ENCODE data around the gene SIRT3.
"Not testable (repeated sequence)": the region's sequence is repeated elsewhere in the genome, so short reads cannot be mapped to it uniquely, and the experiment has no call there.

SIRT3 gene

DNA sequence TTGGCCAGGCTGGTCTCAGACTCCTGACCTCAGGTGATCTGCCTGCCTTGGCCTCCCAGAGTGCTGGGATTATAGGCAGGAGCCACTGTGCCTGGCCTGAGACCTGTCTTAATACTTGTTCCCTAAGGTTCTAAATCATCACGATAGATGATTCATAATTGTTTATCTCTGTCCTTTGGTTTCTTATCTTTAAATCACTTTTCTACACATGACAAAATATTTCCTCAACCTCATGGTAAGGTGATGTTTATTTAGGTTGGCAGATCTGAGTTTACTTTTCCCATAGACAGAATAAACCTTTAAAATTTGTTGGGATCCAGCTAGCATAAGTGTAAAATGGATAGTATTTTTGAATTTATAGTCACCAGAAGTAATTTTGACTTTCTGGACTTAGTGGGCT is 4.2 kb upstream of the SIRT3 start:
- no peak for DNase-seq (ENCODE audit: low read depth)

DNA sequence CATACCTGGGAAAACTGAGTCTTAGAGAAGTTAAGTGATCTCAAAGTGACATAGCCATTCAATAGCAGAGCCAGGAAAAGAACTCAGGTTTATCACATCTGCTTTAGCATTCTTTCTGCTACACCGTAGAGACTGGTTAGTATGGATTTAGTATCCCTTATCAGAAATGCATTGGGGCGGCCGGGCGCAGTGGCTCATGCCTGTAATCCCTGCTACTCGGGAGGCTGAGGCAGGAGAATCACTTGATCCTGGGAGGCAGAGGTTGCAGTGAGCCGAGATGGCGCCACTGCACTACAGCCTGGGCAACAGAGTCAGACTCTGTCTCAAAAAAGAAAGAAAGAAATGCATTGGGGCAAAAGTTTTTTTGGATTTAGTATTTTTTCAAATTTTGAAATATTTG is 2.2 kb upstream of the SIRT3 start:
- not testable (repeated sequence) for DNase-seq (ENCODE audit: low read depth)

GRCh38 chr11:236774-237767 is 929 bp upstream of the SIRT3 start, which contains the start of gene PSMD13:
TSS of gene PSMD13 (plus strand) at chr11:236976. CDS start at chr11:237050, 74 bp downstream.
- peak; percentile 61 for DNase-seq (ENCODE audit: low read depth)

DNA sequence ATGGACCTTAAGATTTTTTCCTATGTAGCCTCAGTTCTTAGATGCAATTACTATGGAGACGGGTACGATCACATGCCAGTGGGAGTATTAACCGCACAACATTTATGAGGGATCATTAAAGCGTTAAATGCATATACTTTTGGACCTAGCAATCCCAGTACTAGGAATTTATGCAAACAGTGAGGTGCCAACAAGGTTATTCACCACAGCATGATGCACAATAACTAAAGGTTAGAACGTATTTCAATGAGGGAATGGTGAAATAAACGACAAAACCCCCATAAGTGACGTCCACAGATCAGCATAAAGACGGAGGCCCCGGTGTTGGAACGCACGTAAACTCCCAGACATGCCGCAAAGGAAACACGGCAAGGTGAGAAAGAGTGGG is 539 bp downstream of the SIRT3 start:
- DNase-seq (ENCODE audit: low read depth), result no peak

DNA sequence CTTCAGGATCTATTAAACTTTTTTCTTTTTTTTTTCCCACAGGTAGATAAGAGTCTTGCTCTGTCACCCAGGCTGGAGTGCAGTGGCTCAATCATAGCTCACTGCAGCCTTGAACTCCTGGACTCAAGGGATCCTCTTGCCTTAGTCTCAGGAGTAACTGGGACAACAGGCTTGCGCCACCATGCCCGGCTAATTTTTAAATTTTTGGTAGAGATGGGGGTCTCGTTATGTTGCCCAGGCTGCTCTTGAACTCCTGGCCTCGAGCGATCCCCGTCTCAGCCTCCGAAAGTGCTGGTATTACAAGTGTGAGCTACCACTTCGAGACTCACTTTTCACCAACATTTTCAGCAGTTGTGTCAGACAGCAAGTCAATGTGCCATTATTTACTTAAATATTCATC is 962 bp downstream of the SIRT3 start:
- DNase-seq (ENCODE audit: low read depth), result no peak

- DNase-seq (ENCODE audit: low read depth), result no peak
These were observed 3.2 kb downstream of the SIRT3 start for GRCh38 chr11:232783-233565.

GRCh38 chr11:230431-230830 is 5.7 kb downstream of the SIRT3 start:
- DNase-seq (ENCODE audit: low read depth), result no peak

DNA sequence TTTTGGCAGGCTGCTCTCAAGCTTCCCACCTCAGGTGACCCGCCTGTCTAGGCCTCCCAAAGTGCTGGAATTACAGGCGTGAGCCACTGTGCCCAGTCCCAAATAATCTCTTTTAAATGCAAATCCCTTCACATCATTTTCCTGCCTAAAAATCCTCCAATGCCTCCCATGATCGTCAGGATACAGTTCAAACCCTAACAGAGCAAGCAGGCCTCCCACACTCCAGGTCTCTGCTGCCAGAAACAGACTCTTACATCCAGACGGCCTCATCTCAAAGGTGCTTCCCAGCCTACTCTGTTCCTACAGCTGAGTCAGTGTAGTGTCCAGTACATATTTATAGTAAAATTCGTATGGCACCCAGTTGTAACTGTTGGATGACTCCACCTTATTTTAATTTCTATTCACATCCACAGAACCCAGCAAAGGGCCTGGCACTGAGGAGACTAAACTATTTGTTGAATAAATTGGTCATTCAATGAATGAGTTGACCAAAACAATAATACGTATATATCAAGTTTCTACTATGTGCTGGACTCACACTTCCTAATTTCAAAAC is 8.2 kb downstream of the SIRT3 start:
- DNase-seq (ENCODE audit: low read depth), result no peak

- no peak for DNase-seq (ENCODE audit: low read depth)
These were observed 10.2 kb downstream of the SIRT3 start for GRCh38 chr11:225734-226453.

DNA sequence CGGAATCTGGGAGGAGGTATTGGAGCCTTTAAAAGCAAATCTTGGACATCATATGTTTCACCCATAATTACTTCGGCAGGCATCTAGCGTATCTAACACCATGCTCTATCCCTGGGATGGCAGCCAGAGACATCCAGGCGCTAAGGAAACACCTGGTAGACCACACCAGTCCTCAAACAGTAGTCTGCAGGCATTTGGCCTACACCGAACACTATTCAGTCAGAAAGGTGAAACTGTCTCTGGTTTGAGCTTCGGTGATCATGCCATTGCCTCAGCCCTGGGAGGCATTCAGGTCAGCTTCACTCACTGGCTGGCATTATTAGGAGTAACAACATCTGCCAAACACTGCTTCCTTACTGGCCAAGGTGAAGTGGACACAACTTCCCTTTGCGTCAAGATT is 11.7 kb downstream of the SIRT3 start:
- no peak for DNase-seq (ENCODE audit: low read depth)

GRCh38 chr11:223884-224283 is 12.3 kb downstream of the SIRT3 start:
- no peak for DNase-seq (ENCODE audit: low read depth)

DNA sequence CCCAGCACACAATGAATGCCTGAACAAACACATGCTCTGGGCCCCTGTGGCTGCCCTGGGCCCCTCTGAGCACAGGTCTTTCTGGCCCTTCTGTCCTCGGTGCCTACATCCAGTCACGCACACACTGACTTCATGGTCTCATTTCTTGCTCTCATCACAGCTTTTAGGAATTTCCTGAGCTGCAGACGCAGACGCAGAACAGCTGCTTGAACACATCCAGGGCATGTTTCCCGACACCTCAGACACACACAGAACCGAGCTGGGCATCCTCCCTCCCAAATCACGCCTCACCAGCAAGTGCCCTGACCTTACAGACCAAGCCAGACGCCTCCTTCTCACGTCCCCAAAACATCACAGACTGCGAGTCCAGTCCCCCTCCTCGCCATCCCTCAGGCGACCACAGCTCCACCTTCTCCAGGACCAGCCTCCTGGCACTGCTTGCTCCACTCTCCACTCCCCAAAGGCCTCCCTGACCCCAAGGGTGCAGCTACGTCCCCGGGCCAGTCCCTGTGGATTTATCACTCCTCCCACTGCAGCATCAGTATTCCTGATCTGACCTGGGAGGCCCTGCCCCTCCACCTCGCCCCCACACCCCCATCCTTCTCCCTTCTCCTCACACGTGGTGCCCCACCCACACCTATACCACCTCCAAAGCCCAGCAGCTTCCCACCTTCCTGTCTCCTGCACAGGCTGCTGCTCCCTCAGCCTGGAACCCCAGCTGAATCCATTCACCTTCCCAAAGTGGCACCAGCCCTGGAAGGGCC is 12.9 kb downstream of the SIRT3 start:
- DNase-seq (ENCODE audit: low read depth), result no peak

DNA sequence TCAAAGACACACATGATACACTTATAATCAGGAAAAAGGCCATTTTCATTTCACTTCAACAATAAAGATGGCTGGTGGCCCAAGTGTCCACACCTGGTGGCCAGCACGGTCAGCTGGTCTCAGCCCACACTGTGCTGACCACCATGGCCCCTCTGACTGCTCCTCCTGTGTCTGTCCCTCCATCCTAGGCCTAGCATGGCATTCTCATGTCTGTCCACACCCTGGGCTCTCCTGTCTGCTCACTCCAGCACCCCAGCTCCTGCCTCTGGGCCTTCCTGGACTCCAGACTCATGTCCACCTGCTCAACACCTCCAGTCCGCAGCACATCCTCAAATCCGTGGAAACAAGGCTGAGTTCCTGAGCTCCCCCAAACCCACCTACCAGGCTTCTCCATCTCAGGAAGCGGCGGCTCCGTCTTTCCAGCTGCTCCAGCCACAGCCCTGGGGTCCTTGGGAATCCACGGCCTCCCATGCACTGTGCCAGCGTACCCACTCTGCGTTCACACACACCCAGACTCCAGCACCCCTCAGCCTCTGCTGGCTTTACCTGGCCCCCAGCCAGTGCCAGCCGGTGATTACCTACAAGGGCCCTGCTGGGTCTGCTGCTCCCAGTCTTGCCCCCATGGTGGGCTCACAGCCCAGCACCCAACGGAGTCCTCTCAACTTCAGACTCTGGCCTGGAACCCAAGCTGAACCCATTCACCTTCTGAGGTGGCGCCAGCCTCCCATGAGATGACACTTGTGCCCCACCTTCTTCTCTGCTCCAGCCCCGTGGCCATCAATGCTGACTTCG is 13.9 kb downstream of the SIRT3 start:
- no peak for DNase-seq (ENCODE audit: low read depth)

DNA sequence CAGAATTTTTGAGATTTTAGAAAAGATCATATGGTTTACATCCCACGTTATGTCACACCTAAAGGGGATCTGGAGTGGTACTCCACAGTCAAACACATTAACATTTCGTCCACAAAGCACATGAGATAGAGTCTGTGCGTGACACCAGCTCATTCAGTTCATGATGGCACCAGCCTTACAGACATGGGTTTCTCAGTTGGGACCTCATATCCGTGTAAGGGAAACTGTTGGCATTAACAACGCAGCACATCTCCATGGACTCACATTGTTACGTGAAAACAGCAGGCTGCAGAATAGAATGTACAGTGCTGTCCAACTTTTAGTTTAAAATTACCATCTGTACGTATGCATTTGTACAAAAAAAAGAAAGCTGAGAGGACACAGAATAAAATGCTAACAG is 14.6 kb downstream of the SIRT3 start:
- DNase-seq (ENCODE audit: low read depth), result no peak

- DNase-seq (ENCODE audit: low read depth), result not testable (repeated sequence)
These were observed 15.4 kb downstream of the SIRT3 start for GRCh38 chr11:220641-221215.

GRCh38 chr11:218815-219593 is 17.1 kb downstream of the SIRT3 start:
- no peak for DNase-seq (ENCODE audit: low read depth)

GRCh38 chr11:217704-218103 is 18.4 kb downstream of the SIRT3 start:
- DNase-seq (ENCODE audit: low read depth), result no peak

DNA sequence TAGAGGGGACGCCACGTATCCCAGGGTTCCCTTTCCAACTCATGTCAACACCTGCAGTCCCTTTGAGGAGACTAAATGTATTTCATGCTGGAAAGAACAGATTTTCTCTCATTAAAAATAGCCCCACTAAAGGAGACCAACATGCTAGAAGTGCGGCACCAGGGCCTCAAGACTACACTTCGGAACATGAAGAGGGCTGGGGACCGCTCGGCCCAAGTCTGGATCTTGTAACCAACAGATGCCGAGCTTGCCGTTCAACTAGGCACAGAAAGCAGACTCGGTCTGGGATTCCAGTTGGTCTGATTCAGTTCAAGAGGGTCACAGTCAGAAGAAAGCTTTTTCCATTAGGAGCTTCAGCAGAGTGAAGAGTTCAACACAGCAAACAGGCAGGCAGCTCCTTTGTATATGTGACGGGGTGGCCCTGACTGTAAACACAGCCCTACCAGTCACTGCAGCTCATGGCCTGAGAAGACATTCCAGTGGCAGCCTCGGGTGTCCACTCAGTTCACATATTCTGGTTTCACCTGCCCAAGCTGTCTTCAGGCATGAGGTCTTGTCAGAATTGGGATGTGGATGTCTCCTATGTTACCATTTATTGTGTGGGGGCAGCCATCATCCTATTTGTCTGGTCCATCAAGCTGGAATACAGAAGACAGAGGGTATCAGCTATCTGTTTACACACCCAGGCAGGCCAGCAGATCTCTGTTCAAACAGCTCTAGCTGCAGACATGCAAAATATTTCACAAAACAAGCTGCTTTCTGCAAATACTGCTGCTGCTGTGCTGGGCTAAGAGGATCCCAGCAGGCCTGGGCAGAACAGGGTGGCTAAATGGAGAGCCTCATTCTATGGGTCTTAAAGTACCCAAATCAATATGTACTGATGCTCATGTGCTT is 19.8 kb downstream of the SIRT3 start:
- no peak for DNase-seq (ENCODE audit: low read depth)
